ENCODE results near the gene IRF4.

Gene IRF4

GRCh38 chr6:399785-400534, 8.4 kb downstream of the IRF4 start:
- no peak for DNase-seq

- no peak for DNase-seq
Measured at GRCh38 chr6:400815-401214, 9.3 kb downstream of the IRF4 start.

- no peak for DNase-seq
Measured at GRCh38 chr6:401239-401993, 9.9 kb downstream of the IRF4 start.

GRCh38 chr6:401994-402640, 10.6 kb downstream of the IRF4 start:
- DNase-seq = no peak

DNA sequence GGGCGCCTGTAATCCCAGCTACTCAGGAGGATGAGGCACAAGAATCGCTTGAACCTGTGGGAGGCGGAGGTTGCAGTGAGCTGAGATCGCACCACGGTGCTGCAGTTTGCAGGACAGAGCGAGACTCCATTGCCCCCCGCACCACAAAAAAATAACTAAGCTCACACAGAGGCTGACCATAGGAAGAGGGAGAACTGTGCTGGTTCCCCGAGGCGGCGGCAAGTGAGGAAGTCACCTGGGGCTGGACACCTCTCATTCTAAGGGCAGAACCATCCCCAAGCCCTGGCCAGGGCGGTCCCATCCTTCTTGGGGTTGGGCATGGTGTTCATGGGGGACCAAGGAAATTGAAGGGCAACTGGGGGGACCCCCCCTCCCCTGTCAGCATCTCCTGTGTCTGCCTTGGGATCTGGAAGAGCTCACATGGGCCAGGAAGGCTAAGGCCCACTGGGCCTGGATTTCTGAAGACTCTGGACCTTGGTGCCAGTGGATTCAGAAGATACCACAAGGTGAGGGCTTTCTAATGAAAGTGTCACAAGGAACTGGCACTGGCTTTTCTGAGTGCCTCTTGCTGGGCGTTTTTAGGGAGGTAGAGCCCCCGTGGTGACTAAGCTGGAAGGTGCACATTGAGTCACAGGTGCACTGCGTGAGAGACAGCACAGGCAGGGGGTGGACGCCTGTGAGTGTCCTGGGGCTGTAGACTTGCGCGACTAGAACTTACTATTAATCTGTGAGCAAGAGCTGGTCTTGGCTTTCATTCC, 11.5 kb downstream of the IRF4 start:
- DNase-seq = no peak

DNA sequence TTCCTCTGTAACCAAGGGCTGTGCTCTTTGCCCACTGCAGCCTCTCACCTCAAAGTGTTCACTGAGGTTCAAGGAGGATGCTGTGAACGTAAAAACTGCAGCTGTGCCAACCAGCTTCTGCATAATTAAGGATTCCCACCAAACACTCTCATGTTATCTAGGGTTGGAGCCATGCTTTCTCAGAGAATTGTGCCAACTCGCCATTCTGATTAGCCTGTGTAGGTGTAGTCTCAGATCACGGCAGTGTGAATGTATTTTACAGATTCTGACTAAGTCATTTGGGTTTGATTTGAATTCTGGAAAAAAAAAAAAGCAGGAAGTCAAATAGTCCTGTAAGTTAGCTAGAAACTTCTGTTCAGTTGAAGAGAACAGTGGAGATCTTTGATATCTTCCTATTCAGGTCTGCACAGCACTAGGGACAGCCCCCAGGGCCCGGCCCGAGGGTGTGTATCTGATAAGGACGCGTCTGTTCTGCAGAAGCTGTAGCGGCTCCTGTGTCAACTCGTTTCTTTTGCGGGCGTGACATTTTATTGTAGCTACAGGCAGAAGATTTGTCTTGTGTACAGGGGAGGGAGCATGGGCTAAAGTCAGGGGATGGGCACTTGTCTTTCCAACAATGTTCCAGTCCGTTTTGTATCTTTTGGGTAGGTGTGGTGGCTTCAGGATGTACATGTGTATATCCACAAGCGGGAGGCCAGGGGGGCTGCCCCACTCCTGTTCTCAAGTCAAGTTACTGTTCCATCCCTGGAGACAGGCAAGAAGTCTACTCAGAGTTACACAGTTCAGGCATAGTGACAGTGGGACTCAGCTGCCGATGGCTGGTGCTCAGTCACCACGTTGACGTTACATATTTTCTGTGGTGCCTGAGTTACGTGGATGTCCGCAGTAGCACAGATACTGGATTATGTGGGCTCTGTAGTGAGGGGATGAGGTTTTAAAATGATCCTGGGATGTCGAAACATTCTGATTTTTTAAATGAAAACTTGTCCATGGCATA, 12.4 kb downstream of the IRF4 start:
- DNase-seq = no peak

DNA sequence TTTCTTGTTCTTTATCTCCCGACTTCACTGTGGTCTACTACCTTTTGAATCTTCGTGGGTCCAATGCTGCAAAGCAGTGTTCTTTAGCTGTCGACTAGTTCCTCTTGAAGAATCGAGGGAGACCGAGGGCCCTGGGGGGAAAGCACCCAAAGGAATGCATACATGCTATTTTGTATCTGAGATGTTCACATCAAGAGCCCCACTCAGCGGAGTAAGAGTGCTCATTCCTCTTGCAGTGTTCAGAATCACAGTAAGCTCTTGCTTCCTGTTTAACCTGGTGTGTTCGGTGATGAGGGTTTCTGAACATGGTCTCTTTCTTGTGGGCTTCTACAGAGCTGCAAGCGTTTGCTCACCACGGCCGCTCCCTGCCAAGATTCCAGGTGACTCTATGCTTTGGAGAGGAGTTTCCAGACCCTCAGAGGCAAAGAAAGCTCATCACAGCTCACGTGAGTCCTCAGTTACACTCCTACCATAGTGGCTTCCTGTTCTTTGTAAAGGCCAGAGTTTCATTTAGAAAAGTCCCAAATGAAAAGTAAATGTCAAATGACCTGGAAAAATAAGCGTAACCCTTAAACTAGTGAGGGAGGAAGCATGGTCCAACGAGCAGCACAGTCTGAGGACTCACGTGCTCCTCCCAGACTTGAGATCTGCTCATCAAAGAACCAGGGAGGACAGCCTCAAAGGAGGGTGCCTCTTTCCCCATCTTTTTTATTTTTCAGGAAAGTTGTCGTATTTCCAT, 13.3 kb downstream of the IRF4 start:
- DNase-seq = no peak

DNA sequence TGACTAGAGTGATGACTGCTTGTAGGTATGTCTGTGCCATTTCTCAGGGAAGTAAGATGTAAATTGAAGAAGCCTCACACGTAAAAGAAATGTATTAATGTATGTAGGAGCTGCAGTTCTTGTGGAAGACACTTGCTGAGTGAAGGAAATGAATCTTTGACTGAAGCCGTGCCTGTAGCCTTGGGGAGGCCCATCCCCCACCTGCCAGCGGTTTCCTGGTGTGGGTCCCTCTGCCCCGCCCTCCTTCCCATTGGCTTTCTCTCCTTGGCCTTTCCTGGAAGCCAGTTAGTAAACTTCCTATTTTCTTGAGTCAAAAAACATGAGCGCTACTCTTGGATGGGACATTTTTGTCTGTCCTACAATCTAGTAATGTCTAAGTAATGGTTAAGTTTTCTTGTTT, 16.6 kb downstream of the IRF4 start:
- DNase-seq = no peak

DNA sequence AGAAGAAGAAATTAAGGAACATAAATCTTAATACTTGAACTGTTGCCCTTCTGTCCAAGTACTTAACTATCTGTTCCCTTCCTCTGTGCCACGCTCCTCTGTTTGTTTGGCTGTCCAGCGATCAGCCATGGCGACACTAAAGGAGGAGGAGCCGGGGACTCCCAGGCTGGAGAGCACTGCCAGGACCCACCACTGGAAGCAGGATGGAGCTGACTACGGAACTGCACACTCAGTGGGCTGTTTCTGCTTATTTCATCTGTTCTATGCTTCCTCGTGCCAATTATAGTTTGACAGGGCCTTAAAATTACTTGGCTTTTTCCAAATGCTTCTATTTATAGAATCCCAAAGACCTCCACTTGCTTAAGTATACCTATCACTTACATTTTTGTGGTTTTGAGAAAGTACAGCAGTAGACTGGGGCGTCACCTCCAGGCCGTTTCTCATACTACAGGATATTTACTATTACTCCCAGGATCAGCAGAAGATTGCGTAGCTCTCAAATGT, 17.1 kb downstream of the IRF4 start:
- no peak for DNase-seq

DNA sequence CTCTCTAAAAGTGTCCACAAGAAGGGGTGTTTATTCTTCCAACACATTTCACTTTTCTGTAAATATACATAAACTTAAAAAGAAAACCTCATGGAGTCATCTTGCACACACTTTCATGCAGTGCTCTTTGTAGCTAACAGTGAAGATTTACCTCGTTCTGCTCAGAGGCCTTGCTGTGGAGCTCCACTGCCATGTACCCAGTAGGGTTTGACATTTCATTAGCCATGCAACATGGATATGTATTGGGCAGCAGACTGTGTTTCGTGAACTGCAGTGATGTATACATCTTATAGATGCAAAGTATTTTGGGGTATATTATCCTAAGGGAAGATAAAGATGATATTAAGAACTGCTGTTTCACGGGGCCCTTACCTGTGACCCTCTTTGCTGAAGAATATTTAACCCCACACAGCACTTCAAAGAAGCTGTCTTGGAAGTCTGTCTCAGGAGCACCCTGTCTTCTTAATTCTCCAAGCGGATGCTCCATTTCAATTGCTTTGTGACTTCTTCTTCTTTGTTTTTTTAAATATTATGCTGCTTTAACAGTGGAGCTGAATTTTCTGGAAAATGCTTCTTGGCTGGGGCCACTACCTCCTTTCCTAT, 17.9 kb downstream of the IRF4 start:
- no peak for DNase-seq

GRCh38 chr6:410555-411395, 19.2 kb downstream of the IRF4 start:
- DNase-seq = no peak

GRCh38 chr6:411402-412145, 20.0 kb downstream of the IRF4 start:
- DNase-seq = no peak

DNA sequence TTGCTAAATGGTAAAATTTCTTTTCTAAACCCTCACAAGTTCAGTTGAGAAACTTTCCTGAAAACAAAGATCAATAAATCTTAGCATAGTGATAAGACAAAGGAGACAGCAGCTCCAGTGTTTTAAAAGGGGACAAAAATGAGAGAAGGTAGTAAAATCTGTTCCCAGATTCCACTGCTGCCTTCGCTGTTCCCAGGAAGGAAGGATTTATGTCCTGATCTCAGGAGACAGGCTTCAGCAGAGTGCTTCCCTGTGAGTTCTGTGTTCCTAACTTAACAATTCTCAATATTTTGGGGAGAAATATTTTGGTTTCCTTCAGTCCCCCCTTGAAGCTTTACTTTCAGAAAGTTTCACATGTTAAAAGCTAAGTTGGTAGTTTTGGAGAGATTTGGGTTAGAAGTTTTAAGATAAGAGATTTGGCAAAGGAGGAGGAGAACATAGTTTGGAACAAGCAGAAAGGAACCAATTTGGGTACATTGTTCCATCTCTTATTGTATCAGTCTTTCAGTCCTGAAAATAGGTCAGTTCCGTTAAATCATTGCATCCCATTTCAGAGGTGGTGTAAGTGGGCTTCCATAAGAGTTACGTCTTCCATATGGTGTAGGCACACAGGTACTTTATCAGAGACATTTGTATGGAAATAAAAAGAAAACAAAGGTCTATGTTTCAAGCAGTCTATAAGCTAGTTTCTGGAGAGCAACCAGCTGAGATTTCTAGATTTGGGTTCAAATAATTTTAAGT, 20.8 kb downstream of the IRF4 start:
- DNase-seq = no peak

GRCh38 chr6:414447-414846, 22.9 kb downstream of the IRF4 start:
- DNase-seq = no peak

DNA sequence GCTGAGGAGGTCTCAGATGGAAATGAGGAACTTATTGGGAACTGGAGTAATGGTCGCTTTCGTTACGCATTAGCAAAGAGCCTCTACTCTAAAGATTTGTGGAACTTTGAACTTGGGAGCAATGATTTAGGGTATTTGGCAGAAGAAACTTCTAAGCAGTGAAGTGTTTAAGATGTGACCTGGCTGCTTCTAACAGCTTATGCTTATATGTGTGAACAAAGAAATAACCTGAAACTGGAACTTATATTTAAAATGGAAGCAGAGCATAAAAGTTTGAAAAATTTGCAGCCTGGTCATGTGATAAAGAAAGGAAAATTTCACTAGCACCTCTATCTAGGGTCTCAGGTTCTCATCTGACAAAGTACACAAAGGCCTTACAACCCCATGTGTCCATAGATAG, 23.5 kb downstream of the IRF4 start:
- DNase-seq = no peak

GRCh38 chr6:421211-421610, 29.7 kb downstream of the IRF4 start:
- DNase-seq = no peak

DNA sequence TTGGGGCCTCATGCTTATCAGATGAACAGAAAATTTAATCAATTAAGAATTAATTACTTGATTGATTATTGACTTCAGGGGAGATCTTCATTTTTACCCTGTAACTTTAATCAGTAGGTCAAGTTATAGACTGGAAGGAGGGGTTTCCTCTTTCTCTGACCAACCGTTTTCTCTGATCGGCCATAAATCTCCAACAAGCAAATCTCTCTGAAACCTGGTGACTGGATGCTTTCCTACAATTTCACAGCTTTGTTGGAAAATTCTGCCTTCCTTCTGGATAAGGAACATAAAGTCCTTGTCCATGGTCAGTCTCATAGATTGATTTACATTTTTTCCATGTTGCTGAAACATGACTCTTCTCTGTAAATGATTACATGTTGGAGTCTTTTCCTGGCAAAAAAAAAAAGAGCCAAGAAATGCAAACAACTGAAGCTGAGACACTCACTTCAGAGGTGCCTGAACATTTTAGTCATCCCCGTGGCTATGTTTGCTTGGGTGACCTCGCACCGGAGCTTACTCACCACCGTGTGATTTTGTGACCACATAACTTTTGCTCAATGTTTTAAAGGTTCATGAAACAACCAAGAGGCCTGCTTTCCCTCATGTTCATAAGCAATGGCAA, 31.0 kb downstream of the IRF4 start:
- no peak for DNase-seq

Data from effector CD4-positive, alpha-beta T cell (primary cell).